Measurements from ENCODE around the gene KAT8.
"Not testable (repeated sequence)": the region's sequence is repeated elsewhere in the genome, so short reads cannot be mapped to it uniquely, and the experiment has no call there.

Gene KAT8

GRCh38 chr16:31143694-31144148, 26.3 kb downstream of the KAT8 start:
- Histone ChIP-seq H3K36me3 (ENCODE audit: insufficient read depth, low read length) (no peaks in the 10 kb centered on the region), H3K9me3 (ENCODE audit: insufficient read depth, low read length, severe bottlenecking) (no peaks in the 10 kb centered on the region), H3K9ac (ENCODE audit: low read depth, low read length) (no peak overlapping the region), H3K27ac (ENCODE audit: low read length) (no peak overlapping the region), H3K79me2 (ENCODE audit: insufficient read depth, low read length) (no peaks in the 10 kb centered on the region), H3K4me1 (ENCODE audit: insufficient read depth, low read length) (peaks cover 18% of the 10 kb centered on the region), H2AFZ (ENCODE audit: low read depth, low read length) (no peak overlapping the region), H3K4me2 (ENCODE audit: insufficient read depth, low read length) (no peak overlapping the region), H3K4me3 (ENCODE audit: low read depth in 1 of 2, low read length in 2 of 2) (no peak overlapping the region), H4K20me1 (ENCODE audit: insufficient read depth, low read length) (no peaks in the 10 kb centered on the region), H3K27me3 (ENCODE audit: insufficient read depth, low read length, poor library complexity) (no peaks in the 10 kb centered on the region)
- no peak for DNase-seq
- ATAC-seq (ENCODE audit: insufficient read depth, low read depth) = no peak
- TF ChIP-seq EZH2 (IDR thresholded peaks at IDR 0.05; ENCODE audit: borderline replicate concordance, low read depth, low read length, severe bottlenecking) = no peak
- TF ChIP-seq, protein P1, sequence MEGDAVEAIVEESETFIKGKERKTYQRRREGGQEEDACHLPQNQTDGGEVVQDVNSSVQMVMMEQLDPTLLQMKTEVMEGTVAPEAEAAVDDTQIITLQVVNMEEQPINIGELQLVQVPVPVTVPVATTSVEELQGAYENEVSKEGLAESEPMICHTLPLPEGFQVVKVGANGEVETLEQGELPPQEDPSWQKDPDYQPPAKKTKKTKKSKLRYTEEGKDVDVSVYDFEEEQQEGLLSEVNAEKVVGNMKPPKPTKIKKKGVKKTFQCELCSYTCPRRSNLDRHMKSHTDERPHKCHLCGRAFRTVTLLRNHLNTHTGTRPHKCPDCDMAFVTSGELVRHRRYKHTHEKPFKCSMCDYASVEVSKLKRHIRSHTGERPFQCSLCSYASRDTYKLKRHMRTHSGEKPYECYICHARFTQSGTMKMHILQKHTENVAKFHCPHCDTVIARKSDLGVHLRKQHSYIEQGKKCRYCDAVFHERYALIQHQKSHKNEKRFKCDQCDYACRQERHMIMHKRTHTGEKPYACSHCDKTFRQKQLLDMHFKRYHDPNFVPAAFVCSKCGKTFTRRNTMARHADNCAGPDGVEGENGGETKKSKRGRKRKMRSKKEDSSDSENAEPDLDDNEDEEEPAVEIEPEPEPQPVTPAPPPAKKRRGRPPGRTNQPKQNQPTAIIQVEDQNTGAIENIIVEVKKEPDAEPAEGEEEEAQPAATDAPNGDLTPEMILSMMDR (IDR thresholded peaks at IDR 0.05; ENCODE audit: borderline replicate concordance, extremely low read depth, low read length, poor library complexity, severe bottlenecking) = peak; percentile 8

- H3K27ac ChIP-seq (ENCODE audit: low read length); H3K4me3 ChIP-seq (ENCODE audit: low read depth in 1 of 2, low read length in 2 of 2); H3K36me3 ChIP-seq (ENCODE audit: insufficient read depth, low read length); H3K79me2 ChIP-seq (ENCODE audit: insufficient read depth, low read length); H3K4me2 ChIP-seq (ENCODE audit: insufficient read depth, low read length); ATAC-seq (ENCODE audit: insufficient read depth, low read depth); DNase-seq; H3K9ac ChIP-seq (ENCODE audit: low read depth, low read length); H4K20me1 ChIP-seq (ENCODE audit: insufficient read depth, low read length); H2AFZ ChIP-seq (ENCODE audit: low read depth, low read length); H3K27me3 ChIP-seq (ENCODE audit: insufficient read depth, low read length, poor library complexity); H3K9me3 ChIP-seq (ENCODE audit: insufficient read depth, low read length, severe bottlenecking): not testable (repeated sequence)
- H3K4me1 ChIP-seq (ENCODE audit: insufficient read depth, low read length) = peaks cover 18% of the 10 kb centered on the region
Observed at GRCh38 chr16:31144418-31144817, 27.0 kb downstream of the KAT8 start.

DNA sequence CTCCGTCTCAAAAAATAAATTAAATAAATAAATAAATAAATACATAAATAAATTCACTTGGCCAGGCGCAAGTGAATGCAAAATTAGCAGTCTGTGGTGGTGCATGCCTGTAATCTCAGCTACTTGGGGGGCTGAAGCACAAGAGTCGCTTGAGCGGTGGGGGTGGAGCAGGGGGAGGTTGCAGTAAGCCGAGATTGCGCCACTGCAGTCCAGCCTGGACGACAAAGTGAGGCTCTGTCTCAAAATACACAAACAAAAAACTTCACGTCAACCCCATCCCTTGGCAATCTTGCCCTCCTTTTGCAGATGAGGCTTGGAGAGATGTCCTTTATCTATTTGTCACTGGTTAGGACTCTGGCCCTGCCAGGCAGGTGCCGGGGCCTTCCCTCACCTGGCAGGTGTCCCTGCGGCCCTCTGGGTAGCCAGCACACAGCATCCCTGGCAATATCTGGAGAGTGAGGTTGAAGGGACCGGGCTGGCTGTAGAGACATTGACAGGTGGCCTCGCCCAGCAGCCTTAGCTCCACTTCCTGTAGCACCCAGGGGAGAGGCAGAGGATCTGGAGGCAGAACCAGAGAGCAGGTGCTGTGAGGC, 28.0 kb downstream of the KAT8 start:
- Histone ChIP-seq H3K27ac (ENCODE audit: low read length) (no peak overlapping the region), H4K20me1 (ENCODE audit: insufficient read depth, low read length) (no peaks in the 10 kb centered on the region), H3K9me3 (ENCODE audit: insufficient read depth, low read length, severe bottlenecking) (no peaks in the 10 kb centered on the region), H3K4me3 (ENCODE audit: low read depth in 1 of 2, low read length in 2 of 2) (no peak overlapping the region), H3K9ac (ENCODE audit: low read depth, low read length) (no peak overlapping the region), H3K4me1 (ENCODE audit: insufficient read depth, low read length) (peaks cover 18% of the 10 kb centered on the region), H3K4me2 (ENCODE audit: insufficient read depth, low read length) (no peak overlapping the region), H2AFZ (ENCODE audit: low read depth, low read length) (no peak overlapping the region), H3K27me3 (ENCODE audit: insufficient read depth, low read length, poor library complexity) (no peaks in the 10 kb centered on the region), H3K79me2 (ENCODE audit: insufficient read depth, low read length) (no peaks in the 10 kb centered on the region), H3K36me3 (ENCODE audit: insufficient read depth, low read length) (no peaks in the 10 kb centered on the region)
- DNase-seq (no peak), ATAC-seq (ENCODE audit: insufficient read depth, low read depth) (no peak)
- no peak for TF ChIP-seq EZH2 (IDR thresholded peaks at IDR 0.05; ENCODE audit: borderline replicate concordance, low read depth, low read length, severe bottlenecking)
- TF ChIP-seq, protein P1 (IDR thresholded peaks at IDR 0.05; ENCODE audit: borderline replicate concordance, extremely low read depth, low read length, poor library complexity, severe bottlenecking) = no peak

DNA sequence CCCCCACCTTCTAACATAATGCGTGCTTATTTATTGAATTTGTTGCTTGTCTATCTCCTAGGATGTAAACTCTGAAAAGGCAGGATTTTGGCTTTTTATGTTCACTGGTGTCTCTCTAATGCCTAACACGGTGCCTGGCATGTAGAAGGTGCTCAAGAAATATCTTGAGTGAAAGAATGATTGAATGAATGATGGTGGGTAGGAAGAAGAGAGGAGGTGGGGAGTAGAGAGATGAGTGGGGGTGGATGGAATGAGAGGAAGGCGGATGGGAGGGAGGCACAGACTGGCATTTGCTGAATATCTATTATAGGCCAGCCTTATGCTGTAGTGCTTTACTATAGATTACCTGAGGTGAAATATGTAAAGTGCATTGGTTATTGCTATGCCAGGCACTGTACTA, 30.1 kb downstream of the KAT8 start:
- no peak for DNase-seq
- Histone ChIP-seq H3K4me3 (ENCODE audit: low read depth in 1 of 2, low read length in 2 of 2) (no peak overlapping the region), H3K4me2 (ENCODE audit: insufficient read depth, low read length) (no peak overlapping the region)

More for the DNA sequence above, 30.1 kb downstream of the KAT8 start:
- H3K79me2 ChIP-seq (ENCODE audit: insufficient read depth, low read length) = no peaks in the 10 kb centered on the region
- no peaks in the 10 kb centered on the region for H4K20me1 ChIP-seq (ENCODE audit: insufficient read depth, low read length)
- H2AFZ ChIP-seq (ENCODE audit: low read depth, low read length) = no peak overlapping the region
- no peak overlapping the region for H3K27ac ChIP-seq (ENCODE audit: low read length)
- no peaks in the 10 kb centered on the region for H3K27me3 ChIP-seq (ENCODE audit: insufficient read depth, low read length, poor library complexity)
- no peaks in the 10 kb centered on the region for H3K36me3 ChIP-seq (ENCODE audit: insufficient read depth, low read length)
- no peak overlapping the region for H3K9ac ChIP-seq (ENCODE audit: low read depth, low read length)
- ATAC-seq (ENCODE audit: insufficient read depth, low read depth) = no peak
- peaks cover 7% of the 10 kb centered on the region for H3K4me1 ChIP-seq (ENCODE audit: insufficient read depth, low read length)
- TF ChIP-seq, protein P1 (IDR thresholded peaks at IDR 0.05; ENCODE audit: borderline replicate concordance, extremely low read depth, low read length, poor library complexity, severe bottlenecking) = no peak
- no peak for TF ChIP-seq EZH2 (IDR thresholded peaks at IDR 0.05; ENCODE audit: borderline replicate concordance, low read depth, low read length, severe bottlenecking)
- no peaks in the 10 kb centered on the region for H3K9me3 ChIP-seq (ENCODE audit: insufficient read depth, low read length, severe bottlenecking)
